CD14-positive monocyte (primary cell): Measurements from ENCODE around the gene RASGRP3. TPM values are rescaled to one million over a fixed set of nuclear protein-coding genes. Genes with fewer than 3 reads are reported as not detected.
A peak's percentile ranks its signal among the peaks of the same experiment; 100 is the strongest.

Experiments used
- DNase-seq, 3 donors: peaks; one replicate each; pipeline ENCODE4 v3.0.0-alpha.2; 2011 to 2022
- H2AFZ ChIP-seq: 2 replicates; pipeline ENCODE4 v1.6.0; 2012; ENCODE audit warnings: mild to moderate bottlenecking, low read depth, low read length, inconsistent platforms; ENCODE audit not compliant: insufficient read depth, poor library complexity, severe bottlenecking
- H3K27ac ChIP-seq, 2 donors: 1 replicate in 1 of 2; 2 replicates in 1 of 2; pipeline ENCODE4 v1.5.1; 2012 to 2013; ENCODE audit warnings: low read length in 2 of 2, control low read depth in 1 of 2, inconsistent platforms in 1 of 2, low read depth in 1 of 2, mild to moderate bottlenecking in 1 of 2
- H3K27me3 ChIP-seq, 2 donors: one replicate each; pipeline versions ENCODE4 v1.6.0 to v1.6.1; 2011 to 2013; ENCODE audit warnings: low read length in 2 of 2; ENCODE audit not compliant: control insufficient read depth in 2 of 2, insufficient read depth in 2 of 2
- H3K36me3 ChIP-seq, 2 donors: replicated peaks in 1 of 2; 1 replicate in 1 of 2; 2 replicates in 1 of 2; pipeline versions ENCODE4 v1.5.1 to v1.6.1; 2012 to 2013; ENCODE audit warnings: low read length in 2 of 2, control low read depth in 1 of 2, inconsistent platforms in 1 of 2, mild to moderate bottlenecking in 1 of 2; ENCODE audit not compliant: insufficient read depth in 2 of 2, control insufficient read depth in 1 of 2
- H3K4me1 ChIP-seq, 2 donors: 1 replicate in 1 of 2; 2 replicates in 1 of 2; pipeline versions ENCODE4 v1.5.1 to v1.6.1; 2012 to 2013; ENCODE audit warnings: low read length in 2 of 2, control low read depth in 1 of 2, inconsistent platforms in 1 of 2, mild to moderate bottlenecking in 1 of 2, moderate library complexity in 1 of 2; ENCODE audit not compliant: insufficient read depth in 2 of 2, control insufficient read depth in 1 of 2
- H3K4me2 ChIP-seq: replicated peaks from 2 replicates; pipeline ENCODE3; 2012; ENCODE audit warnings: low read length, moderate library complexity, mild to moderate bottlenecking; ENCODE audit not compliant: poor library complexity, severe bottlenecking; ENCODE audit errors: extremely low read depth
- H3K4me3 ChIP-seq, 3 experiments: fragments of 200-600 bp in 1 of 3; sonication (generic) in 1 of 3; replicated peaks in 1 of 3; 1 replicate in 2 of 3; 2 replicates in 1 of 3; pipeline ENCODE4 v1.5.1; 2011 to 2013; ENCODE audit warnings: low read length in 3 of 3, mild to moderate bottlenecking in 3 of 3, control low read depth in 2 of 3, low read depth in 2 of 3, inconsistent platforms in 1 of 3, moderate library complexity in 1 of 3
- H3K79me2 ChIP-seq: 2 replicates; pipeline ENCODE4 v1.6.0; 2012; ENCODE audit warnings: mild to moderate bottlenecking, control low read depth, inconsistent platforms, low read length, moderate library complexity; ENCODE audit not compliant: insufficient read depth
- H3K9ac ChIP-seq: 2 replicates; pipeline ENCODE4 v1.6.0; 2017; ENCODE audit warnings: low read length, mild to moderate bottlenecking; ENCODE audit not compliant: insufficient read depth, poor library complexity, severe bottlenecking
- H3K9me3 ChIP-seq, 2 donors: replicated peaks in 1 of 2; 1 replicate in 1 of 2; 2 replicates in 1 of 2; pipeline versions ENCODE4 v1.5.1 to v1.6.1; 2012 to 2013; ENCODE audit warnings: low read length in 2 of 2, control low read depth in 1 of 2; ENCODE audit not compliant: control insufficient read depth in 1 of 2, insufficient read depth in 1 of 2
- H4K20me1 ChIP-seq: 2 replicates; pipeline ENCODE4 v1.6.0; 2012; ENCODE audit warnings: mild to moderate bottlenecking, low read length, control low read depth, moderate library complexity; ENCODE audit not compliant: insufficient read depth
- H3K27ac Mint-ChIP-seq, 7 donors: one replicate each; pipeline ENCODE4 v1.8.0; 2020; ENCODE audit warnings: mild to moderate bottlenecking in 7 of 7, mixed read lengths in 7 of 7, moderate library complexity in 6 of 7, inconsistent platforms in 2 of 7
- H3K27me3 Mint-ChIP-seq, 3 donors: one replicate each; pipeline ENCODE4 v1.8.0; 2021 to 2022; ENCODE audit warnings: low read depth in 3 of 3, mild to moderate bottlenecking in 3 of 3, mixed read lengths in 3 of 3, moderate library complexity in 3 of 3, inconsistent platforms in 1 of 3
- H3K36me3 Mint-ChIP-seq, 2 donors: one replicate each; pipeline ENCODE4 v1.8.0; 2020; ENCODE audit warnings: mixed read lengths in 2 of 2, inconsistent platforms in 1 of 2, mild to moderate bottlenecking in 1 of 2
- H3K4me1 Mint-ChIP-seq: one replicate; pipeline ENCODE4 v1.8.0; 2020; ENCODE audit warnings: mild to moderate bottlenecking, mixed read lengths
- H3K4me3 Mint-ChIP-seq, 2 donors: one replicate each; pipeline ENCODE4 v1.8.0; 2020; ENCODE audit warnings: mild to moderate bottlenecking in 2 of 2, mixed read lengths in 2 of 2, moderate library complexity in 1 of 2
- H3K9me3 Mint-ChIP-seq, 7 donors: one replicate each; pipeline ENCODE4 v1.8.0; 2020 to 2022; ENCODE audit warnings: mixed read lengths in 7 of 7, mild to moderate bottlenecking in 6 of 7, moderate library complexity in 6 of 7, inconsistent platforms in 2 of 7
- CTCF ChIP-seq: fragments of 200-600 bp; IDR thresholded peaks from one replicate; pipeline ENCODE4 v1.8.0; 2022; ENCODE audit warnings: antibody characterized with exemption, mild to moderate bottlenecking
- WGBS: methylation state at CpG from one replicate; pipeline ENCODE4 v1.1.5; 2013; ENCODE audit warnings: missing lambda C conversion rate; ENCODE audit not compliant: insufficient coverage; 5-methylcytosine and 5-hydroxymethylcytosine counted together
- intact Hi-C, 2 donors: fragments of 100-400 bp; cut with micrococcal nuclease; formaldehyde crosslinking; loops; one replicate each; pipeline versions ENCODE4 v1.15.0 to v1.15.1; 2023
- polyA plus RNA-seq, 3 donors: library from polyadenylated mRNA; depleted of rRNA in 1 of 3; unstranded in 2 of 3; stranded (reverse) in 1 of 3; fragments of 300-500 nt in 2 of 3; fragments of >200 nt in 1 of 3; fragmentation: Illumina TruSeq in 2 of 3; gene quantifications; 1 replicate in 2 of 3; 2 replicates in 1 of 3; pipeline ENCODE4 v1.2.3, GENCODE V29; 2012 to 2021

Gene RASGRP3
- polyA plus RNA-seq, 3 donors: 0.62 to 0.89 (median 0.84) TPM

DNA sequence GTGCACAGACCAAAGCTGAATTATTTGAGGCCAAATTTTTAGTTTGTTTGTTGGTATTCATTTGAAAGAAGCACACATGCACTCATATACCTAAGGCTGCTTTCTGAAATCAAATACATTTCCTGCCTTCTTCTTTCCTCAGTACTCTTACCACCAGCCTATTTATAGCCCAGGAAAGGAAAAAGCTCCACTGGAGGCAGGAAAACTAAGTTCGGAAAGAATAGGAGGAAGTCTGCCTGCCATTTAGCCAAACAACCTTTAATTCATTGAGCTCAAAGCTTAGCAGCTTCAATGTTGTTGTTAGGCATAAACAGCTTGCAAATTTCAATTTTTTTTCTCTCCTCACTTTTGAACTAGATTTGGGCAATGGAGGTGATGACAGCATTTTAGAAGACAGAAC is 40.4 kb upstream of the RASGRP3 start:
- DNase-seq: no peak
- WGBS: no CpG with 5 or more reads among the region's 1 CpG
- no peaks in the 10 kb centered on the region for H3K79me2 ChIP-seq
- no peaks in the 10 kb centered on the region for H3K36me3 ChIP-seq
- no peaks in the 10 kb centered on the region for H3K9me3 ChIP-seq
- intact Hi-C loops: no loop called here
- H3K4me1 ChIP-seq: no peaks in the 10 kb centered on the region
- Mint-ChIP-seq H3K27ac (no peak overlapping the region), H3K36me3 (no peaks in the 10 kb centered on the region), H3K4me1 (peaks cover 5% of the 10 kb centered on the region), H3K9me3 (peaks cover 0 to 3% (median 0%) of the 10 kb centered on the region in 7 donors), H3K27me3 (peaks cover 0 to 2% (median 0%) of the 10 kb centered on the region in 3 donors), H3K4me3 (no peak overlapping the region)
- H3K4me2 ChIP-seq: no peak overlapping the region
- no peaks in the 10 kb centered on the region for H4K20me1 ChIP-seq
- TF ChIP-seq CTCF: no peak
- no peak overlapping the region for H3K27ac ChIP-seq
- H2AFZ ChIP-seq: peak overlapping the region; percentile 29
- no peak overlapping the region for H3K4me3 ChIP-seq
- no peak overlapping the region for H3K9ac ChIP-seq
- no peaks in the 10 kb centered on the region for H3K27me3 ChIP-seq

- Mint-ChIP-seq H3K4me3 (peak overlapping the region in 1 of 2 donors; percentile 39), H3K27me3 (peaks cover 0 to 2% (median 0%) of the 10 kb centered on the region in 3 donors), H3K27ac (no peak overlapping the region), H3K9me3 (peaks cover 0 to 3% (median 0%) of the 10 kb centered on the region in 7 donors), H3K36me3 (no peaks in the 10 kb centered on the region), H3K4me1 (peaks cover 5% of the 10 kb centered on the region)
- H3K9me3 ChIP-seq: no peaks in the 10 kb centered on the region
- WGBS: 8% methylated on average over 2 of the region's 4 CpGs
- no peak for DNase-seq
- H2AFZ ChIP-seq: no peak overlapping the region
- no peak overlapping the region for H3K9ac ChIP-seq
- no peaks in the 10 kb centered on the region for H3K36me3 ChIP-seq
- no peaks in the 10 kb centered on the region for H3K27me3 ChIP-seq
- H3K4me3 ChIP-seq: no peak overlapping the region
- no peaks in the 10 kb centered on the region for H3K79me2 ChIP-seq
- intact Hi-C loops: no loop called here
- H3K4me1 ChIP-seq: no peaks in the 10 kb centered on the region
- TF ChIP-seq CTCF: no peak
- no peak overlapping the region for H3K4me2 ChIP-seq
- H4K20me1 ChIP-seq: no peaks in the 10 kb centered on the region
- H3K27ac ChIP-seq: no peak overlapping the region
Observed at GRCh38 chr2:33437297-33437696, 39.2 kb upstream of the RASGRP3 start.
